ENCODE measurements around the gene EVC.
A peak's percentile ranks its signal among the peaks of the same experiment; 100 is the strongest.

The EVC gene

DNA sequence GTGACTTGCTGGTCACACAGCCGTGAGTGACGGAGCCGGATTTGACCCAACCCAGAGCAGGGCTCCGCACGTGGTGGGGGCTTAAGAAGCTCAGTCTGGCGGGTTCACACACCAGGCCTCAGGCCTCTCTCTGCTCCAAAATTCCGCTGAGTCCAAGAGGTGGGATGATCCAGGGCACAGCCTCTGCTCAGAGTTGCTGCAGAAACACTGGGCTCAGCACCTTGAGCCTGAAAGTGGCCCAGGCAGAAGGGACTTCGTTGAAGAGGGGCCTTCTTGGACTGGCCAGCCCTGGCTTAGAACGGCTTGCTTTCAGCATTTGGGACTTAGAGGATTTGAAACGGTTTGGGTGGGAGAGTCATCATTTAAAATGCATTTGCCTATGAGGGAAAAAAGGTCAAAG lies 21.2 kb downstream of the EVC start:
- no peak for DNase-seq

DNA sequence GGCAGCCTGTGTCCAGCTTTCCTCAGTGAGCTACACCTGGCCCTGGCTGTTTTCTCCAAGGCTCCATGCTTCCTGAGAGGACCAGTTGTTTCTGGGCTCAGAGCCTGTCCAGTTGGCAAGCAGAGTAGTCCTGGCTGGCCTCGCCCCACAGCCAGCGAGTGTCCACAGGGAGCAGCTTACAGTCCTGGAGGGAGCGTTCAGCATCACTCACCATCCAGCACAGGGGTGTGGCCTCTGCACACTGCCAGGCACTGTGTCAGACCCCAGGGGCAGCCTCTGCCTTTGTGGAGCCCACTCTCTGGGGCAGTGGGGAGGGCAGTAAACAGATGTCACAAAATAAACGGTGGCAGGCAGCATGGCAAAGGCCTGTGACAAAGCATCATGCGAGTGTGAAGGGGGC lies 23.9 kb downstream of the EVC start:
- no peak for DNase-seq

DNA sequence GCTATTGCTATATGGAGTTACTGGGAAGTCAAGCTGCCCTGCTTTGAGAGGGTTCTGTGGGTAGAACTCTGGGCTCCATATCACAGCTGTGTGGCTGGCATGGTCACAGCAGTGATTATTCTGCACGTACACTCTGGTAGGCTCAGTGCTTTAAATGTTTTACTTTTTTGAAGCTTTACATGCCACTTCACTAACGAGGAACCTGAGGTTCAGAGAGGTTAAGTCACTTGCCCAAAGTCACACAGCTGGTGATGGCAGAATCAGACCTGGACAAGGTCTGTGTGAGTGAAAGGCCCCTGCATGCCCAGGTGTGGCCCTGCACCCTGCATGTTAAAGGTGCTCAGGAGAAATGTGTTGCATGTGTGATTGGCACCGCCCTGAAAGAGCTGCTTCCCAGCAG lies 24.5 kb downstream of the EVC start:
- DNase-seq = no peak

DNA sequence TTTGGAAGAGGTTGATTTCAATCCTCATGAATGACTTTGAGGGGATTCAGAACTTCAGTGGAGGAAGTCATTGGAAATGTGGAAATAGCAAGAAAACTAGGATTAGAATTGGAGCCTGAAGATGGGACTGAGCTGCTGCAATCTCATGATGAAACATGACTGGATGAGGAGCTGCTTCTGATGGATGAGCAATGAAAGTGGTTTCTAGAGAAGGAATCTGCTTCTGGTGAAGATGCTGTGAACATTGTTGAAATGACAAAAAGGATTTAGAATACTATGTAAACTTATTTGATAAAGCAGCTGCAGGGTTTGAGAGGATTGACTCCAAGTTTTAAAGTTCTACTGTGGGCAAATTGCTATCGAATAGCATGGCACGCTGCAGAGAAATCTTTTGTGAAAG lies 27.1 kb downstream of the EVC start:
- DNase-seq = no peak

DNA sequence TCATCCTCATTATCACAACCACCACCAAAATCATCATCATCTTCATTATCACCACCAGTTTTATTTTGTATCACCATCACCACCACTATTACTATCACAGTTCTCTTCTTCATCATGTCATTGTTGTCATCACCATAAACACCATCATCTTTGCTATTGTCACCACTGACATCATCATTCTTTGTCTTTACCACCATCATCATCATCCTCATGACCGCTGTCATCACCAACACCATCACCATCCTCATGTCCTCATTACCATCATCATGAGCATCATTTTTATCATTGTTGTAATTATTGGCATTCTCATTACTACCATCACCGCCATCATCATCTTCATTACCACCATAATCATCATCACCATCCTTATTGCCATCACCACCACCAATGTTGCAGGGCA lies 31.4 kb downstream of the EVC start:
- no peak for DNase-seq

DNA sequence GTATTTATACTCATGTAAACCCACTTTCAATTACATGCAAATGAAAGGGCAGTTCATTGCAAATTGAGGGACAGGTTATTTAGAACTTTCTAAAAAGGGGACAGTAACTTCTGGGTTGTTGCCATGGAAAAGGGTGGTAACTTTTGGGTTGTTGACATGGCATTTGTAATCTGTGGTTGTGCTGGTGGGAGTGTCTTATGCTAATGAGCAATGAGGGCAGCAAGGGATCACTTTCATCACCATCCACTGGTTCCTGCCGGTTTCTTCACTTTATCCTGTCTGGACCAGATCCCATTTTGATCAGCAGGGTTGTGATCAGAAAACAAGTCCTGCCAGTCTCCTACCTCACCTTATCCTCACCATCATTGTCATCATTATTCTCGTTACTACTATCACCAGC lies 32.0 kb downstream of the EVC start:
- DNase-seq = no peak

DNA sequence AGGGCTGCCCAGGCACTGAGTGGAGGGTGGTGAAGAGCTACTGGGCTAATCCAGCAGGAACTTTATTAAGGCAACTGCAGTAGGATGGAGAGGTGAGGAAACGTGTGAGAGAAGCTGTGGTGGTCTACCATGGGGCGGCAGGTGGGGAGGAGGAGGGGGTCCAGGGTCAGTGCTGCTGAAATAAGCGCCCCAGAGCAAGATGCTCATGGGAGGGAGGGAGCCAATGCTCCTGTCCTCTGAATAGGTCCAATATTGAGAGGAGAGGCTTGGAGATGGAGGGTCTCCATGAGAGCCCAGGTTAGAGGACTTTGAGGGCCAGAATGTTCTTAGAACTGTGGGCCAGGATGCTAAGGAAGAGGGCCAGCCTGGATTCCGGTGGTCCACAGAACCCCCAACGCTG lies 35.2 kb downstream of the EVC start:
- DNase-seq = no peak

DNA sequence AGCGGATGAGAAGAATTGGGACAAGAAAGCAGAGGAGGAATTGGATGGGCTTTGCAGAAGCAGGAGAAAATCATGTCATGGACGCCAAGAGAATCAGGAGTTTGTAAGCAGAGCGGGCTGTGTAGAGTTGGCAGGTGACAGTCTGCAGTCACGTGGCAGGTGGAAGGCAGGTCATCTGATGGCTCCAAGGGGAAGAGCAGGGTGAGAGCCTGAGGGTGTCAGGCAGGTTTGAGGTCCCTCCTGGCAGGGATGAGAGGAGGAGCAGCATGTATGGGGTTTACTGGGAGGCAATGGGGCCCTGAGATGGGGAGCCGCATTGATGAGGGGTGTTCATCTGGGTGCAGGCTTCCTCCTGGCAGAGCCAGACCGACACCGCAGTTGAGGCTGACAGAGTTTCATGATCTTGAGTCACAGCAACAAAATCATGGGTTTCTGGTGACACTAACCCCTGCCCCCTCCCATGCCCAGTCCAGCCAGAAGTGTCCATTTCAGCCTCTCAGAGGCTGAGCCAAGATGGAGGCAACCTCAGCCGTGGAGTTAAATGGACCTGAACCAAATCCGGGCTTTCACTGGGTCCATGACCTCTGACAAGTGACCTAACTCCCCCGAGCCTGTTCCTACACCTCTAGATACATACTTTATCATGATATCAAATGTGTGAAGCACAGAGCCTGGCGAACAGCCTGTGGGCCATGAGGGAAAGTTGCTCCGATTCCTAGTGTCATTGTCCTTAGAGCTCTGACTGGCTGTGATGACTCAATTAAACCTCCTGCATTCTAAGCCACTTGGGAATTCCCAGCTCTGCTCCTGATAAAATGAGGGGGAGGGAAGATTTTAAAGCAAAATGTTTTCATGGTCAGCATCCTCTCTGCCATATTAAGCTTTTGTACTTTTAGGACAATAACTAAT lies 36.1 kb downstream of the EVC start:
- peak; percentile 15 for DNase-seq

DNA sequence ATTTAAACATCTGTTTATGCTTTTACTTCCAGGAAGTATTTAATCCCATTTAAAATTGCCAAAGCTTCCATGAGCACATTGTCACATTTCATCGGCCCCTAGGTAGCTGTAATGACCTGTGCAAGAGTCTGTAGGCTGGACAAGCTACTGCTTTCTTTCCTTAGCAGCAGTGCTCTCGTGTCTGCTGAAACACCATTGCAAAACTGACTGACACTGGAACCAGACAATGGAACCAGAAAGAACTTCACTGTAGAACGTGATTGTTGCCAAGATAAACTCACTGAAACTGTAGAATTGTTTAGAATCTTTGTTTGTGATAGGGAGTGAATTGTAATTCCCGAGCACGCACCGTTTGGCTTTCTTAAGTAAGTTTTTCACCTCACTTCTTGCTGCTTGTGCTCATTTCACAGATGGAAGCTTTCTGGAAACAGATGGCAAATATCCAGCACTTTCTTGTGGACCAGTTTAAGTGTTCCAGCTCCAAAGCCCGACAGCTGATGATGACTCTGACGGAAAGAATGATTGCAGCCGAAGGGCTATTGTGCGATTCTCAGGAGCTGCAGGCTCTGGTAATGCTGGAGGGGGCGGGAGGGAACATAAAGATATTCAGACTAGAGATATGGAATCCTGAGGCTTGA lies 36.9 kb downstream of the EVC start:
- no peak for DNase-seq

DNA sequence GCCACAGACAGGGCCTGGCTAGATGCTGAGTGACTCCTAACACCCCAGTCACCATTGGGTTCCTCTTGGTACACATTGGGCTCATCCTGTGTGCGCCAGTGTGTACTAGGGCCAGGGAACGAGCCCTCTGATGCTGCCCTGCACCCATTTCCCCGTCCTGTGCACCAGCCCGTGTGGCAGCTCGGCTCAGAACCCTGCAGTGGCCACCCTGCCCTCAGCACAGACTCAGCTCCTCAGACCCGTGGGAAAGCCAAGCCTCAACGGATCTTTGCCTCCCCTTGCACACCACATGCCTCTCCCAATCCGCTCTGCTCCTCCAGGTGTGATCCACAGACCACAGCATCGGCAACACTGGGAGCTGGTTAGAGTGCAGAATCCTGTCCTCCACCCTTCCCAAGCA lies 38.6 kb downstream of the EVC start:
- no peak for DNase-seq

DNA sequence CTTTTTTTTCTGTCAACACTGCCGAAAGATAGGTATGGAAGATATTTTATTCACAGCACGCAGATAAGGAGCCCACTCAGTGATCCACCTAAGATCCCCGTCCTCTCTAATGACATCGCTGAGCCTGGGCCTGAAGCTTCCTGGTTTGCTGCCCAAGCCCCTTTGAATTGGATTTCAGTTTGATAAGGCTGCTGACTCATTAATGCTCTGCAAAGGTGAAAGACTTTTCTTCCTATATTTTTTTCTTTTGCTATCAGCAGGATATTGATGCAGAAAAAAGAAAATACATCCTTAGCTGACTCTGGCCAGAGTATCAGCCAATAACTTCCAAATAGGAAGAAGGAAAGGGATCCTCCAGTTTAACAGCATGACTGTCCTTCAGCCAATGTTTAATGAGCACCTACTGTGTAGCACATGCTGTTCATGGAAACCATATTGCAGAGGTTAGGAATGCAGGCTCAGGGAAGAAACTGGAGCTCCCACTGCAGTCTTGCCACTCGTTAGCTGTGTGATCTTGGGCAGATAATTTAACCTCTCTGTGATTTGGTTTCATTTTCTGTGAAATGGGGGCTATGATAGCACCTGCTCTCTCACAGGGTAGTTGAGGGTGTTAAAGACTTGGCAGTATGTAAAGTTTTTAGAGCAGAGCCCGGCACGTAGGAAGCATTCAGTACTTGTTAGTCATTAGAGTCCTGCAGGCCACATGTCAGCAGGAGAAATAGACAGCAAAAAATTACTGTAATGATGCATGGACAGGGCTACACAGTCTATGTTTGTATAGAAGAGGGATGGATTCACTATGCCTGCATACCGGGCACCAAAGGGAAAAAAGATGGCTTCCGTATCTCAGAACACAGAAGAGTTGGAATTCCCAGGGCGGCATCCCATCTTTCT lies 39.3 kb downstream of the EVC start:
- no peak for DNase-seq

DNA sequence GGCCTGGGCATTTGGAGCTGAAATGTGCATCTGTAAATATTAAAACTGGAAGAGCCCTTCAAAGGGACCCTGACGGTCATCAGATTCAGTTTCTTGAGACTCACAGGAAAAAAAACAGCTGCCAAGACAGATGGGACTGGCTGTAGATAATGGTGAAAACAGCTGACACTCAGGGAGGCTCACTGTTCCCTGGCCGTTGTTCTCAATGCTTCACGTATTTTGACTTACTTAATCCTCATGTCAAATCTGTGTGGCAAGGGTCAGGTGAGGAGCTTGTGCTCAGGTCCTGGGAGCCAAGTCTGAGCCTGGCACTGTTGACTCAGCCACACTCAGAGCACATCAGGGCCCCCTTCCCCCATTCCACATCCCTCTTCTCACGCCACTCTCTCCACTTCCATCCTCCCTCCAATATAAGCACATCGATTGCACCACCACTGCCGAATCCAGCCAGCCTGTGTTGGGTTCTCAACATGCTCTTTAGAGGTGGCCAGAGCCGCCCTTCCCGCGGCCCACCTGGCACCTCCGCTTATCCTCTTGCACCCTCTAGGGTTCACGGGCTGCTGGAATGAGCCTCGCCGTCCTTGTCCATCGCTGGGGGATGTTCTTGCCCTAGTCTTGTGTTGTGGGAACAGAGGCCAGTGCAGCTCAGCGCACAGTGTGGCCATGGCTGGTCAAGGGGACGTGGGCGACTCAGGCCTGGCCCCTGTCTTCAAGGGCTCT lies 40.1 kb downstream of the EVC start:
- DNase-seq = peak; percentile 28

DNA sequence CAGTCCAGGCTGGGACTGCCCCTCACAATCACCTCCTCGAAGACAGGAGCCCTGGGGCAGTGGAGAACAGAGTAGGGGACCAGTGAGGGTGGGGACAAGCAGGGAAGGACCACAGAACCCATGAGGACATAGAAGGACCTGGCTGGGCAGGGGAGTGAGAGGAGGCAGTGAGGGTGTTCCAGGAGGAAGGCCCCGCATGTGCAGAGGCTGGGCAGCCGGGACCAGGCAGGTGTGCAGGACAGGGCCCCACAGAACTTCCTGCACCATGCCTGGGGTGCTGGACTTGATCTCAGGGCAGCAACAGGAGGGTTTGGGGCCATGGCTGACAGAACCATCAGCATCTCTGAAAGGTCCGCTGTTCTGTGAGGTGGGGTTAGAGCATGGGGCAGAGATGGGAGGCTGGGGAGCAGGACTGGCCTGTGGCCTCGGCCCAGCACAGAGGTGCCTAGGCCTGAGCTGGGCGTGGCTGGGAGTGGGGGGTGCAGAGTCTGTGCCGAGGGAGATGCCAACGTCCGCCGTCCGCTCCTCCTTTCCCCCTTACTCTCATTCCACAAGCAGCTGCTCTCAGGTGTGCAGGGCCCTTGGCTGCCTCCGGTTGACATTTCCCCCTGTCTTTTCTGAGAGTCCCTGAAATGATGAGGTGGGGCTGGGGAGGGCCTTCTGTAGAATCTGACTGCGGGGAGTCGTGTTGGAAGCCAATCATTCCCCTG lies 40.8 kb downstream of the EVC start:
- no peak for DNase-seq

DNA sequence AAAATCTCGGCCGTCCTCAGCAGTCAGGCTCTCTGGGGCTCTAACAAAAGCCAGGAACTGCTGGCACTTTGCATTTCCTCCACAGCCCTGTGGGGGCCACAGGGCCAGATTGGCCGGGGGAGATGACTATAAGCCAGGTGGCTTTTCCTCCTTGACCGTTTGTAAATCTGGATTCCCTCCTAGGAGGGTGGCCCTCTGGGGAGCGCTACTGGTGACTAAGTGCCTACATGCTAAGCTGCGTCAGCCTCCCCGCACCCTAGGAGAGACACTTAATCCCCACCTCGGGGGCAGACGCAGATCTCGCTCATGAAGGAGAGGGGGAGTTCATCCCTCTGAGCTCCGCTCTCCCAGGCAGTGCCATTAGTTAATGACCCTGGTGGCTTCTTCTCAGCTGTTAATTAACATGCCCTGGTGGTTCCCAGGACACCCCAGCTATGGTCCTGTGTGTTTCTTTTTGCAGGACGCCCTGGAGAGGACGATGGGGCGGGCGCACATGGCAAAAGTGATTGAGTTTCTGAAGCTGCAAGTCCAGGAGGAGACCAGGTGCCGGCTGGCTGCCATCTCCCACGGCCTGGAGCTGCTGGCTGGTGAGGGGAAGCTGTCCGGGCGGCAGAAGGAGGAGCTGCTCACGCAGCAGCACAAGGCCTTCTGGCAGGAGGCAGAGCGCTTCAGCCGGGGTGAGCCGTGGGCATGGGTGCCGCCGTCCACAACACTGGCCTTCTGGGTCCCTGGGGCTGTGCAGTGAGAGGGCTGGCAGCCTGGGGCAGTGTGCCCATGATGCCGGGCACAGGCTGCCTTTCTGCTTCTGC lies 41.6 kb downstream of the EVC start:
- peak; percentile 70 for DNase-seq

DNA sequence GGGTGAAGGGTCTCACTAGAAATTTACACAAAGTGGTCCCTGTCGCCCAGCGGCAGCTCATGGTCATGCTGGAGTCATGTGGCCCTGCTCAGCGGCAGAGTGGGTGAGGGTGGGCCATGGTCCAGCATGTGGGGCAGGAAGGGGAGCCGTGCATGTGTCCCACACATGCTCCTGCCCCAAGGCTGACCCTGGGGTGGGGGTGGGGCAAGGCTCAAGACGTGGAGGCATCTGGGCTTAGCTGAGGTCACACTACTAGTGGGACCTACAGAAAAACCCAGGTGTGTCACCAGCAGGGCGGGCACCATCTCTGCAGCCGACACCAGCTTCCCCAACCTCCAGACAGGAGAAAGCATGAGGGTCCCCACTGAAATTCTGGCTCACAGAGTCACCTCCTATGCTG lies 42.4 kb downstream of the EVC start:
- no peak for DNase-seq

DNA sequence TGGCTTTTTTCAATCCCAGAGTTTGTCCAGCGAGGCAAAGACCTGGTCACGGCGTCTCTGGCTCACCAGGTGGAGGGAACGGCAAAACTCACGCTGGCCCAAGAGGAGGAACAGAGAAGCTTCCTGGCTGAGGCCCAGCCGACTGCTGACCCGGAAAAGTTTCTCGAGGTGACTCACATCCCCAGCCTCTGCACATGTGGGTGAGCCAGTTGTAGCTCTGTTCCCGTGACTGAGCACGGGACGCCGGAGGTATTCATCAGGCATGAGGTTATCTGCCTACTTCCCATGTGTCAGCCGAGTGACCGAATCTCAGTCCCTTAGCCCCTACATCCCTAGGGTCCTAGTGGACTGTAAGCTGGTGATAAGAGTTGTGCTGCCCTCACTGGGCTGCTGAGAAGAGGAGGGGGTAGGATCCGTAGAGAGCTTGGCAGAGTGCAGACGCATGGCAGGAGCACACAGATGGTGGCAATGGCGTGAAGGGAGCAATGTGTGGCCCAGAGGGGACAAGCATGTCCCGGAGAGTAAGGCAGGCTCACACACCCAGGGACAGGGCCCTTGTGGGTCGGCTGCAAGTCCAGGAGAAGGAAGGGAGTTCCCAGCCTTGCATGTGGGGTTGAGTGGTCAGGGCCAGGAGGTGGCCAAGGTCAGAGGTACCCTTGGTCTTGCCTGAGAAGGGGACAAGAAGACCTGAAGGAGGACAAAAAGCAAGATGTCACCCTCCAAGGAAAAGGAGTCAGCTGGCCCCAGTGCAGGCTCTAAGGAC lies 42.9 kb downstream of the EVC start:
- DNase-seq = no peak

DNA sequence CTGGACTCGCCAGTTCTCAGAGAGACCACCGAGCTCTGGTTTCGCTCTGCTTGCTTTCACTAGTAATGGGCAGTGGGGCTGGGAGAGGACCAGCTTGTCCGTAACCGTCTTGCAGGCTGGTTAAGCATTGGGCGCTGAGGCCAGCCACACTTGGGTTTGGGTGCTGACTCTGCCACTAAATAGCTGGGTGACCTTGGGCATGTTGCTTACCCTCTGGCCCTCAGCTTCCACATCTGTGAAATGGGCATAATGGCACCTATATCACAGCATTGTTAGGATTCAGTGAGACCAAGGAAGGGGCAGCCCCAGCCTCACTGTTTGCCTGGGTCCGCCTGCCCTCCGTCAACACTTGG lies 43.5 kb downstream of the EVC start:
- no peak for DNase-seq

DNA sequence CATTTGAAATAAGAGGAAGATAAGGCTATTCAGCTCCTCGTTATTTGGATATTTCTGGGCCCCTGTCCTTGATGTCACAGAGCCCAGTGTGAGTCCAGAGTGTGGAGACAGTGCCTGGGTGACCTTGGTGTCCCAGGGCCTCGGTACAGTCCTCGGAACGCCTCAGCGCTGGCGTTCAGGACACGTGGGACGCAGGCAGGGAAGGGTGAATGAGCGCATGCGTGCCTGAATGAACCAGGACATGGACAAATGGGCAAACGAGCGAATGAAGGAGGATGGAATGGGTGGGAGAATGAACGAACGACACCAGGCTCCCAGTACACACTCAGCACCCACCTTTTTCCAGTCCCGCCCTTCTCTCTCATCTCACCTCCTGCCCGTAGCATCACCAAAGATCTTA lies 44.2 kb downstream of the EVC start:
- DNase-seq = no peak

DNA sequence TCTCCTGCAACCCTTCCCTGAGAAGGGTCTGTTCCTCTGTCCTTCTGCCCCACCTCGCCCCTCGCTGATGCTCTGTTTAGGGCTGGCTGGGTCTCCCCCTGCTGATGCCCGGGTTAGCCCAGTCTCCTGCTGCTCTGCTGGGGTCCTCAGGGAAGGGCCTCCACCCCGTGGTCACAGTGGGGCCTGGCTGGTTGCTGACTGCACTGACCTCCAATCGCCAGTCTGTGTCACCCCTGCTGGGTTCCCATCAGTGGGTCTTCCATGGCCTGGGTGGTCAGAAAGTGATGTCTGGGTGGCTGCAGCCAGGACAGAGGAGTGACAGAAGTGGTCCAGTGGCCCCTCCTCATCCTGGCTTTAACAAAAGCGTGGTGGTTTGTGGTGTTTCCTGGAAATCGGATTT lies 44.7 kb downstream of the EVC start:
- no peak for DNase-seq

DNA sequence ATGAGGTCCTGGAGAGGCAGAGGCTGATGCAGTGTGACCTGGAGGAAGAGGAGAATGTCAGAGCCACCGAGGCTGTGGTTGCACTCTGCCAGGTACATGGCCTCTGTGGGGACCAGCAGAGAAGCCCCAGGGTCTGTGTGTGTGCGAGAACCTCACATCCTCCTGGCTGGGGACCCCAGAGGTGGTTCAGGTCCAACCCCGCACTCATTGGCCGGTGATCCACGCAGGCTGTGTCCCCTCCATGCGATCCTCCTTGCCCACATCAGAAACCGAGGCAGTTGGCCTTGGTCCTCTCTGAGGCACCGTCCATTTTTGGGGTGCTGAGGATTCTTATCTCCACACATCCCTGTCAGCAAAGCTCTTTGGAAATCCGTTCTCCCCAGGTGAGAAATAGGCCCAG lies 45.3 kb downstream of the EVC start:
- DNase-seq = no peak

DNA sequence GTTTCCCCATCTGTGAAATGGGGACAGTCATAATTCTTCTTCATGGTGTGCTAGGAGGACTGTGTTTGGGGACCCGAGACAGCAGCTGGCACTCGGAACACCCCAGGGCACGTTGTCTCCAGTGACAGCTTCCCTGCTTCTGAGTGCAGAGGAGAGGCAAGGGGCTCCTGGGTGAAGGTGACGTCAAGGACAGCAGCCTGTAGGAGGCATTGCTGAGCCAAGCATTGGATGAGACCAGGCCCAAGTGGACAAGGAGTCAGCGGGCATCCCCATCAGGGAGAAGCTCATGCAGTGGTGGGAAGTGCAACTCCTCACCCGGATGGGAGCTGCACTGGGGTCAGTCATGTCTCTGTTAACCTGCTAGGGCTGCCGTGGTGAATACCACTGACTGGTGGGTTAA lies 46.1 kb downstream of the EVC start:
- no peak for DNase-seq
